CD4-positive, alpha-beta T cell treated with Interleukin-15 for 4 hours (primary cell): ENCODE data around the gene JPH4.

Source experiments
- DNase-seq: peaks from one replicate; pipeline ENCODE4 v3.0.0-alpha.2; 2020; ENCODE audit warnings: low spot score

The JPH4 gene

GRCh38 chr14:23525611-23526010 is 53.0 kb downstream of the JPH4 start:
- DNase-seq = no peak

GRCh38 chr14:23524954-23525353 is 53.6 kb downstream of the JPH4 start:
- DNase-seq = no peak

GRCh38 chr14:23523229-23524016 is 55.2 kb downstream of the JPH4 start:
- DNase-seq = no peak

GRCh38 chr14:23522643-23523198 is 55.9 kb downstream of the JPH4 start:
- DNase-seq = no peak

- no peak for DNase-seq
Observed at GRCh38 chr14:23521785-23522640, 56.6 kb downstream of the JPH4 start.

- DNase-seq = no peak
Observed at GRCh38 chr14:23520899-23521533, 57.6 kb downstream of the JPH4 start.

DNA sequence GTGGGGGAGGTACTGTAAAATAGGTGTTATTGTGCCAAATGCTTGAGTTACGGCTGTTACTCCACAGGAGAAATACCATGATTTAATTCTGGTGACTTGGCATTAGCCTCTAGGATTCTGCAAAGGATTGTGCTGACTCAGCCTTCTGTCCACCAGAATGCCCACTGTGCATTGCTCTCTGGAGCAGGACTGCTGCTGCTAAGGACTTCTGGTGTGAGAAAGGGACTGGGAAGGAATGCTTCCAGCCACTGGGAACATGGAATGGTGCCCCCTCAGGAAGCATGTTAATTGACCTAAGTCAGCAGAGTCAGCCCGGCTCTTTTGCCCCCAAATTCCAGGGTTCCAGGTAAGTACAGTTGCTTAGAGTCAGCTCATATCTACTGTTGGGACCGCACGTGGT is 59.9 kb downstream of the JPH4 start:
- no peak for DNase-seq
